Keratinocyte (primary cell): ENCODE measurements around the gene FILIP1. TPM values are rescaled to one million over a fixed set of nuclear protein-coding genes. Genes with fewer than 3 reads are reported as not detected.

Experiments
- DNase-seq: peaks from one replicate; pipeline ENCODE4 v3.0.0-alpha.2; 2011; ENCODE audit warnings: low read depth, missing footprints, low spot score
- FAIRE-seq: peaks from 2 replicates; lab custom pipeline; 2011; peaks lifted over from hg19 to GRCh38; lab: Jason Lieb, UNC
- H2AFZ ChIP-seq: 2 replicates; pipeline ENCODE4 v1.6.0; 2012; ENCODE audit warnings: low read length, control low read depth, inconsistent platforms; ENCODE audit not compliant: control insufficient read depth
- H3K27ac ChIP-seq: 2 replicates; pipeline ENCODE4 v1.5.1; 2011; ENCODE audit warnings: low read length; ENCODE audit not compliant: control insufficient read depth, insufficient read depth
- H3K27me3 ChIP-seq: 3 replicates; pipeline ENCODE4 v1.6.0; 2011; ENCODE audit warnings: low read length; ENCODE audit not compliant: control insufficient read depth, insufficient read depth; ENCODE audit errors: extremely low read depth
- H3K36me3 ChIP-seq, 2 experiments: 2 replicates in 1 of 2; 3 replicates in 1 of 2; pipeline ENCODE4 v1.5.1; 2011; ENCODE audit warnings: low read length in 2 of 2, mild to moderate bottlenecking in 1 of 2; ENCODE audit not compliant: control insufficient read depth in 2 of 2, insufficient read depth in 2 of 2; ENCODE audit errors: extremely low read depth in 1 of 2
- H3K4me1 ChIP-seq: 3 replicates; pipeline ENCODE4 v1.5.1; 2011; ENCODE audit warnings: low read length; ENCODE audit not compliant: control insufficient read depth, insufficient read depth; ENCODE audit errors: extremely low read depth
- H3K4me2 ChIP-seq: 3 replicates; pipeline ENCODE4 v1.6.0; 2011; ENCODE audit warnings: low read depth, low read length; ENCODE audit not compliant: control insufficient read depth, insufficient read depth; ENCODE audit errors: extremely low read depth
- H3K4me3 ChIP-seq, 3 experiments: fragments of 200-600 bp in 1 of 3; sonication (generic) in 1 of 3; 2 replicates in 2 of 3; 3 replicates in 1 of 3; pipeline ENCODE4 v1.5.1; 2011 to 2016; ENCODE audit warnings: low read length in 3 of 3, mild to moderate bottlenecking in 3 of 3, control low read depth in 2 of 3, inconsistent platforms in 1 of 3, low read depth in 1 of 3, mixed read lengths in 1 of 3, mixed run types in 1 of 3, moderate library complexity in 1 of 3; ENCODE audit not compliant: control insufficient read depth in 2 of 3, insufficient read depth in 2 of 3; ENCODE audit errors: extremely low read depth in 1 of 3
- H3K79me2 ChIP-seq: 2 replicates; pipeline ENCODE4 v1.6.0; 2012; ENCODE audit warnings: low read length; ENCODE audit not compliant: control insufficient read depth, insufficient read depth
- H3K9ac ChIP-seq: 3 replicates; pipeline ENCODE4 v1.6.0; 2011; ENCODE audit warnings: low read length; ENCODE audit not compliant: control insufficient read depth, insufficient read depth; ENCODE audit errors: extremely low read depth
- H3K9me1 ChIP-seq: 3 replicates; pipeline ENCODE4 v1.6.0; 2011; ENCODE audit warnings: low read length; ENCODE audit not compliant: control insufficient read depth, insufficient read depth; ENCODE audit errors: extremely low read depth
- H3K9me3 ChIP-seq: 2 replicates; pipeline ENCODE4 v1.5.1; 2012; ENCODE audit warnings: low read depth, low read length; ENCODE audit not compliant: control insufficient read depth
- H4K20me1 ChIP-seq: 3 replicates; pipeline ENCODE4 v1.6.0; 2011; ENCODE audit warnings: low read length; ENCODE audit not compliant: control insufficient read depth, insufficient read depth; ENCODE audit errors: extremely low read depth
- EZH2 ChIP-seq: IDR thresholded peaks from one replicate; pipeline ENCODE4 v1.6.1; 2012; ENCODE audit warnings: inconsistent platforms, mild to moderate bottlenecking, low read length, moderate library complexity
- dilution Hi-C: fragments of 300-500 bp; cut with MboI; formaldehyde crosslinking; loops from one replicate; pipeline ENCODE4 v1.7.0; 2020; ENCODE audit warnings: low sequenced_read_pairs; ENCODE audit not compliant: extremely low pct_ligation_motif_present
- polyA plus RNA-seq, 5 experiments: library from polyadenylated mRNA; depleted of rRNA in 3 of 5; stranded (reverse) in 3 of 5; stranded (forward) in 1 of 5; unstranded in 1 of 5; fragments of >200 nt; gene quantifications; 1 replicate in 1 of 5; 2 replicates in 3 of 5; 3 replicates in 1 of 5; pipeline versions ENCODE4 v1.2.1 to v1.2.3, GENCODE V29; 2011 to 2012; ENCODE audit warnings: missing spikeins in 2 of 5, low read depth in 1 of 5, low replicate concordance in 1 of 5
- TF ChIP-seq, protein P1 (sequence below), 3 experiments: IDR thresholded peaks in 1 of 3; conservative IDR thresholded peaks in 1 of 3; optimal IDR thresholded peaks in 1 of 3; 2 replicates in 2 of 3; 3 replicates in 1 of 3; pipeline versions ENCODE3 to v1.5.1; 2011; ENCODE audit warnings: low read length in 3 of 3, mild to moderate bottlenecking in 3 of 3, moderate library complexity in 2 of 3, control low read depth in 1 of 3, inconsistent platforms in 1 of 3; ENCODE audit not compliant: insufficient read depth in 2 of 3; ENCODE audit errors: extremely low read depth in 1 of 3

Gene FILIP1
- polyA plus RNA-seq, 1 donor (not counting 4 experiments of a cell fraction or from before 2014, with no cell fraction given): 0.01 TPM

DNA sequence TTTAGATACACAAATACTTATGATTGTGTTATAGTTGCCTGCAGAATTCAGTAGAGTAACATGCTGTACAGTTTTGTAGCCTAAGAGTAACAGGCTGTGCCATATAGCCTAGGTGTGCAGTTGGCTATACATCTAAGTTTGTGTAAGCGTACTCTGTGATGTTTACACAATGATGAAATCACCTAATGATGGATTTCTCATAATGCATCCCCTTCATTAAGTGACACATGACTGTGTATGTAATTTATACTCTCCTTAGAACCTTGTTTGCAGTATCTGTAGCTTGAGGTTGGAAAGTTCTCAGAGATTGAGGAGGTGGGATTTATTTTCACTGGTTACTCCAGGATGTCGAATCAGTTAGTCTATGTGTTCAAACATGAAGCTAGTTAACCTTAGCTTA is 142.0 kb downstream of the FILIP1 start:
- Histone ChIP-seq H3K36me3 (no peaks in the 10 kb centered on the region), H3K9me3 (no peaks in the 10 kb centered on the region), H3K27ac (no peak overlapping the region), H4K20me1 (no peaks in the 10 kb centered on the region), H3K9me1 (no peaks in the 10 kb centered on the region), H3K4me1 (no peaks in the 10 kb centered on the region), H2AFZ (no peak overlapping the region), H3K4me3 (no peak overlapping the region), H3K4me2 (no peak overlapping the region), H3K27me3 (peaks cover 19% of the 10 kb centered on the region), H3K79me2 (no peaks in the 10 kb centered on the region), H3K9ac (no peak overlapping the region)
- TF ChIP-seq, protein P1, sequence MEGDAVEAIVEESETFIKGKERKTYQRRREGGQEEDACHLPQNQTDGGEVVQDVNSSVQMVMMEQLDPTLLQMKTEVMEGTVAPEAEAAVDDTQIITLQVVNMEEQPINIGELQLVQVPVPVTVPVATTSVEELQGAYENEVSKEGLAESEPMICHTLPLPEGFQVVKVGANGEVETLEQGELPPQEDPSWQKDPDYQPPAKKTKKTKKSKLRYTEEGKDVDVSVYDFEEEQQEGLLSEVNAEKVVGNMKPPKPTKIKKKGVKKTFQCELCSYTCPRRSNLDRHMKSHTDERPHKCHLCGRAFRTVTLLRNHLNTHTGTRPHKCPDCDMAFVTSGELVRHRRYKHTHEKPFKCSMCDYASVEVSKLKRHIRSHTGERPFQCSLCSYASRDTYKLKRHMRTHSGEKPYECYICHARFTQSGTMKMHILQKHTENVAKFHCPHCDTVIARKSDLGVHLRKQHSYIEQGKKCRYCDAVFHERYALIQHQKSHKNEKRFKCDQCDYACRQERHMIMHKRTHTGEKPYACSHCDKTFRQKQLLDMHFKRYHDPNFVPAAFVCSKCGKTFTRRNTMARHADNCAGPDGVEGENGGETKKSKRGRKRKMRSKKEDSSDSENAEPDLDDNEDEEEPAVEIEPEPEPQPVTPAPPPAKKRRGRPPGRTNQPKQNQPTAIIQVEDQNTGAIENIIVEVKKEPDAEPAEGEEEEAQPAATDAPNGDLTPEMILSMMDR (optimal IDR thresholded peaks at IDR 0.05 in 1 of 3, IDR thresholded peaks at IDR 0.05 in 1 of 3, conservative IDR thresholded peaks at IDR 0.05 in 1 of 3; ENCODE audit: extremely low read depth in 1 of 3, insufficient read depth in 2 of 3, low read length in 3 of 3): no peak
- peak; percentile 29 for FAIRE-seq
- no peak for DNase-seq
- dilution Hi-C loops: no loop called here

DNA sequence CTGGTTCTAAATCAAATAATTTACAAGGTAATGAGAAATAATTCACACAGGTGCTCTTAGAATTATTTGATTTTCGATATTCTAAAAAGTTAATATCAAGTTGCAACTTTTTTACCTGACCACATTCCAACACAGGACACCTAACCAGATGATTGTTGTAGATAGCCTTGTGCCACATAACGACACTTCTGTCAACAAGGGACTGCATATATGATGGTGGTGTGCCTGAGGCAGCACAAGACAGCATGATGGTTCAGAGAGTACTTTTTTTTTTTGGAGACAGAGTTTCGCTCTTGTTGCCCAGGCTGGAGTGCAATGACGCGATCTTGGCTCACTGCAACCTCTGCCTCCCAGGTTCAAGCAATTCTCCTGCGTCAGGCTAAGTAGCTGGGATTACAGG is 142.8 kb downstream of the FILIP1 start:
- no peak for DNase-seq
- TF ChIP-seq, protein P1 (optimal IDR thresholded peaks at IDR 0.05 in 1 of 3, IDR thresholded peaks at IDR 0.05 in 1 of 3, conservative IDR thresholded peaks at IDR 0.05 in 1 of 3; ENCODE audit: extremely low read depth in 1 of 3, insufficient read depth in 2 of 3, low read length in 3 of 3): no peak
- no peak for TF ChIP-seq EZH2
- dilution Hi-C loops: no loop called here
- Histone ChIP-seq H3K4me3 (no peak overlapping the region), H3K4me1 (no peaks in the 10 kb centered on the region), H2AFZ (no peak overlapping the region), H3K9ac (no peak overlapping the region), H3K36me3 (no peaks in the 10 kb centered on the region), H3K27ac (no peak overlapping the region), H3K9me3 (no peaks in the 10 kb centered on the region), H3K79me2 (no peaks in the 10 kb centered on the region), H3K4me2 (no peak overlapping the region), H4K20me1 (no peaks in the 10 kb centered on the region), H3K9me1 (no peaks in the 10 kb centered on the region), H3K27me3 (peaks cover 19% of the 10 kb centered on the region)
- FAIRE-seq: no peak
